ENCODE data around the gene LINGO3. TPM values are rescaled to one million over a fixed set of nuclear protein-coding genes. Genes with fewer than 3 reads are reported as not detected.

The LINGO3 gene
- total and polyA plus RNA-seq, 2 experiments from 2014 or later = 0.23 to 2.1 TPM

GRCh38 chr19:2334426-2334825 is 26.5 kb upstream of the LINGO3 start:
- H3K9me3 ChIP-seq (ENCODE audit: low read depth) = no peaks in the 10 kb centered on the region
- no peak overlapping the region for H3K27ac ChIP-seq
- no peak for TF ChIP-seq CTCF (IDR thresholded peaks at IDR 0.05; ENCODE audit: low read depth, low read length)
- no peaks in the 10 kb centered on the region for H3K27me3 ChIP-seq
- H3K4me1 ChIP-seq (ENCODE audit: low read depth) = peaks cover 4% of the 10 kb centered on the region
- no peak for DNase-seq (ENCODE audit: low read depth in 1 of 2, low spot score in 1 of 2)
- no peaks in the 10 kb centered on the region for H3K36me3 ChIP-seq
- no peak overlapping the region for H3K4me3 ChIP-seq

- H3K36me3 ChIP-seq = no peaks in the 10 kb centered on the region
- no peak for TF ChIP-seq CTCF (IDR thresholded peaks at IDR 0.05; ENCODE audit: low read depth, low read length)
- no peak for DNase-seq (ENCODE audit: low read depth in 1 of 2, low spot score in 1 of 2)
- peaks cover 8% of the 10 kb centered on the region for H3K4me1 ChIP-seq (ENCODE audit: low read depth)
- no peaks in the 10 kb centered on the region for H3K27me3 ChIP-seq
- no peak overlapping the region for H3K4me3 ChIP-seq
- H3K9me3 ChIP-seq (ENCODE audit: low read depth) = no peaks in the 10 kb centered on the region
- peak overlapping the region; percentile 13 for H3K27ac ChIP-seq
These were observed 25.9 kb upstream of the LINGO3 start for GRCh38 chr19:2333807-2334211.

- no peak for DNase-seq (ENCODE audit: low read depth in 1 of 2, low spot score in 1 of 2)
- Histone ChIP-seq H3K27me3 (no peaks in the 10 kb centered on the region), H3K4me3 (no peak overlapping the region), H3K27ac (peak overlapping the region; percentile 13), H3K36me3 (no peaks in the 10 kb centered on the region), H3K9me3 (ENCODE audit: low read depth) (no peaks in the 10 kb centered on the region), H3K4me1 (ENCODE audit: low read depth) (peaks cover 8% of the 10 kb centered on the region)
- TF ChIP-seq CTCF (IDR thresholded peaks at IDR 0.05; ENCODE audit: low read depth, low read length) = no peak
These were observed 25.3 kb upstream of the LINGO3 start for GRCh38 chr19:2333027-2333806.

GRCh38 chr19:2332341-2333026 is 24.5 kb upstream of the LINGO3 start:
- H3K27ac ChIP-seq = no peak overlapping the region
- H3K4me1 ChIP-seq (ENCODE audit: low read depth) = peaks cover 11% of the 10 kb centered on the region
- no peaks in the 10 kb centered on the region for H3K36me3 ChIP-seq
- no peak overlapping the region for H3K4me3 ChIP-seq
- no peaks in the 10 kb centered on the region for H3K27me3 ChIP-seq
- no peak for DNase-seq (ENCODE audit: low read depth in 1 of 2, low spot score in 1 of 2)
- H3K9me3 ChIP-seq (ENCODE audit: low read depth) = no peaks in the 10 kb centered on the region
- no peak for TF ChIP-seq CTCF (IDR thresholded peaks at IDR 0.05; ENCODE audit: low read depth, low read length)

GRCh38 chr19:2331601-2332246 is 23.8 kb upstream of the LINGO3 start:
- TF ChIP-seq CTCF (IDR thresholded peaks at IDR 0.05; ENCODE audit: low read depth, low read length) = no peak
- no peak for DNase-seq (ENCODE audit: low read depth in 1 of 2, low spot score in 1 of 2)
- Histone ChIP-seq H3K9me3 (ENCODE audit: low read depth) (no peaks in the 10 kb centered on the region), H3K36me3 (no peaks in the 10 kb centered on the region), H3K4me1 (ENCODE audit: low read depth) (peaks cover 12% of the 10 kb centered on the region), H3K4me3 (no peak overlapping the region), H3K27me3 (no peaks in the 10 kb centered on the region), H3K27ac (no peak overlapping the region)
